ENCODE results near the gene LAX1.
"Not testable (repeated sequence)": the region's sequence is repeated elsewhere in the genome, so short reads cannot be mapped to it uniquely, and the experiment has no call there.

LAX1 gene

DNA sequence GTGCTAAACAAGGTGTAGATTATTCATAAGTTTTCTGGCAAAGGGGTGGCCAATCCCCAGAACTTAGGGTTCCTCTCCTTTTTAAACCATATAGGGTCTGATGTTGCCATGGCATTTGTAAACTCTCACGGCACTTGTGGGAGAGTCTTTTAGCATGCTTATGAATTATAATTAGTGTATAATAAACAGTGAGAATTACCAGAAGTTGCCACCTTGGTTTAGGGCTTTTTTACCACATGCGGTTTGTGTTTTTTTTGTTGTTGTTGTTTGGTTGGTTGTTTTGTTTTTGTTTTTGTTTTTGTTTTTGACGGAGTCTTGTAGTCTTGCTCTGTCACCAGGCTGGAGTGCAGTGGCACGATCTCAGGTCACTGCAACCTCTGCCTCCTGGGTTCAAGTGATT is 8.9 kb upstream of the LAX1 start:
- TF ChIP-seq, protein P1, sequence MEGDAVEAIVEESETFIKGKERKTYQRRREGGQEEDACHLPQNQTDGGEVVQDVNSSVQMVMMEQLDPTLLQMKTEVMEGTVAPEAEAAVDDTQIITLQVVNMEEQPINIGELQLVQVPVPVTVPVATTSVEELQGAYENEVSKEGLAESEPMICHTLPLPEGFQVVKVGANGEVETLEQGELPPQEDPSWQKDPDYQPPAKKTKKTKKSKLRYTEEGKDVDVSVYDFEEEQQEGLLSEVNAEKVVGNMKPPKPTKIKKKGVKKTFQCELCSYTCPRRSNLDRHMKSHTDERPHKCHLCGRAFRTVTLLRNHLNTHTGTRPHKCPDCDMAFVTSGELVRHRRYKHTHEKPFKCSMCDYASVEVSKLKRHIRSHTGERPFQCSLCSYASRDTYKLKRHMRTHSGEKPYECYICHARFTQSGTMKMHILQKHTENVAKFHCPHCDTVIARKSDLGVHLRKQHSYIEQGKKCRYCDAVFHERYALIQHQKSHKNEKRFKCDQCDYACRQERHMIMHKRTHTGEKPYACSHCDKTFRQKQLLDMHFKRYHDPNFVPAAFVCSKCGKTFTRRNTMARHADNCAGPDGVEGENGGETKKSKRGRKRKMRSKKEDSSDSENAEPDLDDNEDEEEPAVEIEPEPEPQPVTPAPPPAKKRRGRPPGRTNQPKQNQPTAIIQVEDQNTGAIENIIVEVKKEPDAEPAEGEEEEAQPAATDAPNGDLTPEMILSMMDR (IDR thresholded peaks at IDR 0.05): no peak
- TF ChIP-seq ZFX (IDR thresholded peaks at IDR 0.05; ENCODE audit: borderline replicate concordance): no peak
- H3K27ac ChIP-seq: no peak overlapping the region

DNA sequence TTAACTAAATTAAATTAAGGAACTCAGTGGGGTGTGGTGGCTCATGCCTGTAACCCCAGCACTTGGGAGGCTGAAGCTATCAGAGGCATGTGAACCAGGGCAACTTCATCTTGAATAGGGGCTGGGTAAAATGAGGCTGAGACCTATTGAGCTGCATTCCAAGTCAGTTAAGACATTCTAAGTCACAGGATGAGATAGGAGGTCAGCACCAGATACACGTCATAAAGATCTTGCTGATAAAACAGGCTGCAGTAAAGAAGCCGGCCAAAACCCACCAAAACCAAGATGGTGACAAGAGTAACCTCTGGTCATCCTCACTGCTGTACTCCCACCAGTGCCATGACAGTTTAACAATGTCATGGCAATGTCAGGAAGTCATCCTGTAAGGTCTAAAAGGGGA is 6.2 kb upstream of the LAX1 start:
- not testable (repeated sequence) for H3K27ac ChIP-seq

DNA sequence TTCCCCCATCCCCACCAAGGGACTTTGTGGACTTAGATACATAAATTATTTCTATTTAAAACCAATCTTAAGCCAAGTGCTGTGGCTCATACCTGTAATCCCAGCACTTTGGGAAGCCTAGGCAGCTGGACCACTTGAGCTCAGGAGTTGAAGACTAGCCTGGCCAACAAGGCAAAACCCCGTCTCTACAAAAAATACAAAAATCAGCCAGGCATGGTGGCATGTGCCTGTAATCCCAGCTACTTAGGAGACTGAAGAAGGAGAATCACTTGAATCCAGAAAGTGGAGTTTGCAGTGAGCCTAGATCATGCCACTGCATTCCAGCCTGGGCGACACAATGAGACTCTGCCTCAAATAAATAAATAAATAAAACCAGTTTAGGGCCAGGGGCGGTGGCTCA is 4.5 kb upstream of the LAX1 start:
- TF ChIP-seq, protein P1 (IDR thresholded peaks at IDR 0.05): no peak
- TF ChIP-seq ZFX (IDR thresholded peaks at IDR 0.05; ENCODE audit: borderline replicate concordance): no peak
- no peak overlapping the region for H3K27ac ChIP-seq

DNA sequence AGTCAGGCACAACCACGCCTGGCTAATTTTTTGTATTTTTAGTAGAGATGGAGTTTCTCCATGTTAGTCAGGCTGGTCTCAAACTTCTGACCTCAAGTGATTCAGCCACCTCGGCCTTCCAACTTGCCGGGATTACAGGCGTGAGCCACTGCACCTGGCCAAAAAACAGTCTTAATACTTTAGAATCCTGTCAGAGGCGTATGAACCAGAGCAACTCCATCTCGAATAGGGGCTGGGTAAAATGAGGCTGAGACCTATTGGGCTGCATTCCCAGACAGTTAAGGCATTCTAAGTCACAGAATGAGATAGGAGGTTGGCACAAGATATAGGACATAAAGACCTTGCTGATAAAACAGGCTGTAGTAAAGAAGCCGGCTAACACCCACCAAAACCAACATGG is 3.0 kb upstream of the LAX1 start:
- H3K27ac ChIP-seq: not testable (repeated sequence)

DNA sequence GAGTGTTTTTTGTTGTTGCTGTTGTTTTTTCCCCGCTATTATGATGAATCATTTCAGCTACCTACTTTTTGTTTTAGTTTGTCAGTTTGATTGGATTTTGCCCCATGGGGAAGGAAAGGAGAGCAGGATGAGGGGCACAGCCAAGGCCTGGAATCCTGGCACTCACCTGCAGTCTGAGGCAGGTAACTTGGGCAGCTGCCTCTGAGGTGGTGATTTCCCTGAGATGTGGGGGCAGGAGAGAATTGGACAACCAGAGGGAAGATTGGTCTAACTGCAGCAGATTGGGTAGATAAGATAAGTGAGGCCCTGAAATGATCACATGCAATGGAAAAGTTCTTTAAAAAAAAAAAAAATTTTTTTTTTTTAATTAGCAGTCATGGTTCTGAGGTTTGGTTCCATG is 1.5 kb upstream of the LAX1 start:
- H3K27ac ChIP-seq: no peak overlapping the region

DNA sequence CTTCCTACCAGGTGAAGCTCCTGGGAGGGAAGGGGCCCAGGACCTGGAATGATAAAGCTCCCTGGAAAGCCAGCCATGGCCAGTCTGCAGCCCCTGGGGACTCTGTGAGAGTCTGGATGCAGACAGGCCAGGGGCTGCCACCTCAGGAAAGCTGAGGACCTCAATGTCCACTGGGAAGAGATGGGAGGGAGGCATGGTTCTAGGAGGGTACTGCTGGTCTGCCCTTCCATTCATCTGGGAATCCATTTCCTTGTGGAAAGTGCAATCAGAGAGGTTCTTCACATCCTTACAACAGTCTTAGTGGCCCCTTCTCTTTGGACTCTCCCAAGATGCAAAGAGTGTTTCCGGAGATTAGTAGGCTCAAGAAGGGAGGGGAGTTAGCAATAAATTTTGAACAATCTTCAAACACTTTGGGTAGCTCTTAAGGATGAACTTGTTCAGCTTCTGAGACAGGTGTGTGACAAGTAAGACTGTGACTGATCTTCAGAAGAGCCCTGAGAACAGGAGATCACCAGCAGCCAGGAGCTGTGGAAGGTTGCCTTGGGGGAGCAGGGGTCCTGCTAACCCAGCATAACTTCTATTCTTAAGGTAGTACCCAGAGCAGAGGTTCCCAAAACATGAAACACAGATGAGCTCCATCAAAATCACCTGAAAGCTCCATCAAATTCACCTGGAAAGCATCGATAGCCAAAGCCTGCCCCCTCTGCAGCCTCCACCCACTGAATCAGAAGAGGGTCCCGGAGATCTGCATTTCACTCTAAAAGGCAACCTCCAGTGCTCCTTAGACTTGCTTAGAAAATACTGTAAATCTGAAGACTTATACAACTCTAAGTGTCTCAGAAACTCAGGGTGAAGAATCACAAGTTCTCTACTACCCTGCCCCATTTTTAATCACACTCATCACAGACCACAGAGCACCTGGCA is 616 bp upstream of the LAX1 start:
- no peak overlapping the region for H3K27ac ChIP-seq
- no peak for TF ChIP-seq ZFX (IDR thresholded peaks at IDR 0.05; ENCODE audit: borderline replicate concordance)
- TF ChIP-seq, protein P1 (IDR thresholded peaks at IDR 0.05): no peak

More for the DNA sequence above, 1.5 kb upstream of the LAX1 start:
- TF ChIP-seq ZFX (IDR thresholded peaks at IDR 0.05; ENCODE audit: borderline replicate concordance): no peak
- TF ChIP-seq, protein P1 (IDR thresholded peaks at IDR 0.05): no peak

DNA sequence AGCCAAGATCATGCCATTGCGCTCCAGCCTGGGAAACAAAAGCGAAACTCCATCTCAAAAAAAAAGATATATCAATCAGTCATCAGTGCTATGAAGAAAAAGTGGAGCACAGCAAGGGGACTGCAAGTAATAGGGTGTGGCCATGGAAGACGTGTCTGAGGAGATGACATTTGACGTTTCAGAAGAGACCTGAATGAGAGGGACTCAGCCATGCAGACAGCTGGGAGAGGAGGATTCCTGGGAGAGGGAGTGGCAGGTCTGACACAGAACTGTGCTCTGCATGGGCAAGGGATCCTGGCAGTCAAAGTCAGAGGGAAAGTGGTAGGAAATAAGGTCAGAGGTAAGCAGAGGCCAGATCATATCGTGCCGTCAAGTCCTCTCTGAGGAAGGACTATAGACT is 3.3 kb downstream of the LAX1 start:
- TF ChIP-seq, protein P1 (IDR thresholded peaks at IDR 0.05): no peak
- no peak for TF ChIP-seq ZFX (IDR thresholded peaks at IDR 0.05; ENCODE audit: borderline replicate concordance)
- no peak overlapping the region for H3K27ac ChIP-seq

DNA sequence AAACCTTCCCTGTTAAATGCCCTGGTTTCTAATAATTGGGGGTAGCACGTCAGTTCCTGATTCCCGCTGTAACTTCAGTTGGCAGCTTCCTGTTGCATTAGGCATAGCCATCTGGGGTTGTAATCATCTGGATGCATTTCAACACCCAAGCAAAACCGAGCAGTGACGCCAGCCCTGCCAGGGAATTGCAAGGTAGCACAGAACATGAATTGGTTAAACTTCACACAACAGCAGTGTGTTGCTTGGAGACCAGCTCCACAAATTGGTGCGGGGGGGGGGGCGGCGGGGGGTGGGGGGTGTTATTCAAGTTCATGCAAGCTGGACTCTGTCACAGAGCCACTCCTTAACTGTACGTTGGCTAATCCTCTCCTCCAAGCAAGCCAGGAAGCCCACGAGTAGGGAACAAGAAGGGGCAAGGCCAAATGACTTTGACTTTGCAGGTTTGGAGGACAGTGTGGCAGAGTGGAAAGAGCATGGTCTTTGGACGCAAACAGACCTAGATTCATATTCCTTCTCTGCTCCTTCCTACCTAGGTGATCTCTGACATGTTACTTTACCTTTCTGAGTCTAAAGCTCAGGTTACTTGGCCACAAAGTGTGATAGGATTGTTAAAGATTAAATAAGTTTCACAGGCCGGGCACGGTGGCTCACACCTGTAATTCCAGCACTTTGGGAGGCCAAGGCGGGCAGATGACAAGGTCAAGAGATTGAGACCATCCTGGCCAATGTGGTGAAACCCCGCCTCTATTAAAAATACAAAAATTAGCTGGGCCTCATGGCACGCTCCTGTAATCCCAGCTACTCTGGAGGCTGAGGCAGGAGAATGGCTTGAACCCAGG is 4.7 kb downstream of the LAX1 start:
- TF ChIP-seq, protein P1 (IDR thresholded peaks at IDR 0.05): no peak
- no peak for TF ChIP-seq ZFX (IDR thresholded peaks at IDR 0.05; ENCODE audit: borderline replicate concordance)
- H3K27ac ChIP-seq: no peak overlapping the region
